NOMO-1 treated with dmso at 0.1 percent for 144 hours (cell line): ENCODE results near the gene PLEKHM3.

Experiments used
- DNase-seq: peaks from one replicate; lab custom pipeline; 2025; ENCODE audit not compliant: unreplicated experiment; lab: John Stamatoyannopoulos, UW

Gene PLEKHM3

DNA sequence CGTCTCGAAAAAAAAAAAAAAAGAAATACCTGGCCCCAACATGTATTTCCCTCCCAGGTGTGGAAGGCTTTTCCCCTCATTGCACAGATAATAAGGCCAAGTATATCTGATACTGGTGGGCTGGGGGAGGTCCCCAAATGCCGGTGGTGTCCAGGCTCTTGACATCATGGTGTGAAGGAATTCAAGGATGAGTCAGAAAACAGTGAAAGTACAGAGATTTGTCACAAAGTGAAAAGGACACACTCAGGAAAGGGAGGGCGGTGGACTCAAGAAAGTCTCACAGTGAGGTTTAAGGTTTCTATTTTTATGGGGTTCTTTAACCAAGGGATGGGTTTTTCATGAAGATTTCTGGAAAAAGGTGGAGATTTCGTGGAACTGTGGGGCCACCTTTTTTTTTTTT lies 217.8 kb downstream of the PLEKHM3 start:
- DNase-seq: no peak

DNA sequence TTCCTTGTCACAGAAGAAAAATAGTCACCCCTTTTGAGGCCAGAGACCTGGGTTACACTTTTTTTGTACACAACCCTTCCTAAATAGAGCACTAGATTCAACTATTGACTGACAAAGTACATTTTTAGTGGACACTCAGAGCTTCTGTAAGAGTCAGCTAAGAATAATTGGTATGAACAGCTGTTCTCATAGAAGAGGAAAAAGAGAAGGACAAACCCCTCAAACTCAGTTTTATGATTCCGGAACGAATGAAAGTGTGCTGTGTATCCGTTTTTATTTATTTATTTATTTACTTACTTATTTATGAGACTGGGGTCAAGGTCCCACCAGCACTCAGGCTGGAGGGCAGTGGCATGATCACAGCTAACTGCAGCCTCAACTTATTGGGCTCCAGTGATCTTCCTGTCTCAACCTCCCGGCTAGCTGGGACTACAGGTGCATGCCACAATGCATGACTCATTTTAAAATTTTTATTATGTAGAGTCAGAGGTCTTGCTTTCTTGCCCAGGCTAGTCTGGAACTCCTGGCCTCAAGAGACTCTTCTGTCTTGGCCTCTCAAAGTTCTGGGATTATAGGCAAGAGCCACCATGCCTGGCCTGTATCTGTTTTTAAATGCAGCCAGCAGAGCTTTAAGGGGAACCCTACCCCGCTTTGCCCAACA lies 219.6 kb downstream of the PLEKHM3 start:
- no peak for DNase-seq

DNA sequence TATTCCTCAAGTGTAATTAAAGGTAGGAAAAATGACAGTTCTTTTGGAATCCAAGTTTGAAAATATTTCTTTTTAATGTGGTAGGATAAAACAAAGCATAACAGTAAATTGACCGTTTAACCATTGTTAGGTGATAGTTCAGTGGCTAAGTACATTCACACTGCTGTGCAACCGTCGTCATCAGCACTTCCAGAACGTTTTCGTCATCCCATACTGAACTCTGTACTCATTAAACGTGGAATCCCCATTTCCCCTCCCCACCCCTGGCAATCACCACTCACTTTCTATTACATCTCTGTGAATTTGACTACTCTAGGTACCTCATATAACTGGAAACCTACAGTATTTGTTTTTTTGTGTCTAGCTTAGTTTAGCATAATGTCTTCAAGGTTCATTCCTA lies 222.7 kb downstream of the PLEKHM3 start:
- DNase-seq: no peak

DNA sequence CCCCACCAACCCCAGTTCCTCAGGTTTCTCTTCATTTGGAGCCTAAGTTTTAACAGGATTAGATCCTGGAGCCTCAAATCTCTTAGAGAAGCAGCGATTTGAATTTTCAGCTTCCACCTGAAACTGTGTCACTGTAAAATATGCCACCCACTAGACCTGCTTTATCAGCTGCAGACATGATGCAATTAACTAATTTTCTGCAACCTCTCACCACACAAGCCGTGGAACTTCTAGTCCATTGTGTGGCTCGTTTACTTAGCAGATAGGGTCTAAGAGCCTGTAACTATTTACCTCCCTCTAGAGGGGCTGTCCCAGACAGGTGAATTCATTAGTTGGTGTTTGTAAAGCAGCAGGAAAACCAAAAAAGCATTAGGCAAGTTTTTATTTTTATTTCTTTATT lies 224.1 kb downstream of the PLEKHM3 start:
- no peak for DNase-seq

DNA sequence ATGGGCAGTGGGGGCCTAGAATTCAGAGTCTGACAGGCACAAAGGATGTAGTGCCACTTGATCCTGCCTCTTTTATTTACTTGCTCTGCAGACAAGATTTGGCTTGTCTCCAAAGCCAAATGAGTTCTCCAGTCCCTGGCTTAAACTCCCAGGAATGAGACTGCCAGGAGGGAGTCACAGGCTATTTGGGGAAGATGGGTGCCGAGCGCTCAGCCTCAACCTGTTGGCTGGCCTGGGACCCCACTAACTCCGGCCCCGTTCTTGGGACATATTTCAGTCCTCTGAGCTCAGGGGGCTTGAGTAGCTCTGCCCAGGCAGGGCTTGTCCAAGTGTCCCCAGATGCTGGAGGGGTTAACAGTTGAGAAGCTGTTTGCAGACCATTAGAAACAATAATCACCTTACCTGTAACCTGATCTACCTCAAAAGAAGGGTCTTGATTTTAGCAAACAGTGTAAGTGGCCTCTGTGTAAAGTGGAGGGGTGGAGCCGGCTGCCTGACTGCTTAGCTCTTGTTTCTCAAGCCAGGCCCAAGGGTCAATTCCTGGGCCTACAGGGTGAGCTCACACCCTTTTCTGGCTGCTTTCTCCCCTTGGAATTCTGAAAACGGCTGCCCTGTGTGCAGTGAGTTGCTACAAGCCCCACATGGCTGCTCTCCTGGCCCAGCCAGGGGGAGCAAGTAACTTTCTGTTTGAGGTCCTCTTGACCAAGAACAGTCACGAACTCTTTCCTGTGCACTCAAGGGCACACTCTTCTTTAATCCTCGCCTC lies 228.6 kb downstream of the PLEKHM3 start:
- DNase-seq: no peak

DNA sequence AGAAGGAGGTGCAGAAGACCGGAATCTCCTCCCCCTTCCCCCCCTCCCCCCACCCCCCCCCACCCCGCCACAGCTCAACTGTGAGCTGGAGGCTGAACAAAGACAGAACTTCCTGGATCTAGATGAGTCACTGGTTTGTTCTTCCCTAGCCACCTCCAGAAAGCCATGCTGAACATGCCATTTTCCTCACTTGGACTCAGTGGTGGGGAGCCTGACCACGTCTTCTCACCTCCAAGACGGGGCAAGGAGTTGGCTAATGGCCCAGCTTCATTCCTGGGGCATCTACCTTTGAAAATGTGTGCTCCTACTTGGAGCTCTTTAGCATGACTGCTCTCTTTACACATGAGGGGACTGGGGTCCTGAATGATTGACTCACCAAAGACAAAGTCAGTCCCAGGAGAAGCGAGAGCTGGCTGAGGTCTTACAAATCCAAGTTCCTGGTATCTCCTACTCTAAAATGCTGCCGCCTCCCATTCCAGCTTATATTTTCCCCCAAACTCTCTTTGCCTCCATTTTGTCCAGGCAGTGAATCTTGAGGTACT lies 233.0 kb downstream of the PLEKHM3 start:
- DNase-seq: peak; percentile 40

DNA sequence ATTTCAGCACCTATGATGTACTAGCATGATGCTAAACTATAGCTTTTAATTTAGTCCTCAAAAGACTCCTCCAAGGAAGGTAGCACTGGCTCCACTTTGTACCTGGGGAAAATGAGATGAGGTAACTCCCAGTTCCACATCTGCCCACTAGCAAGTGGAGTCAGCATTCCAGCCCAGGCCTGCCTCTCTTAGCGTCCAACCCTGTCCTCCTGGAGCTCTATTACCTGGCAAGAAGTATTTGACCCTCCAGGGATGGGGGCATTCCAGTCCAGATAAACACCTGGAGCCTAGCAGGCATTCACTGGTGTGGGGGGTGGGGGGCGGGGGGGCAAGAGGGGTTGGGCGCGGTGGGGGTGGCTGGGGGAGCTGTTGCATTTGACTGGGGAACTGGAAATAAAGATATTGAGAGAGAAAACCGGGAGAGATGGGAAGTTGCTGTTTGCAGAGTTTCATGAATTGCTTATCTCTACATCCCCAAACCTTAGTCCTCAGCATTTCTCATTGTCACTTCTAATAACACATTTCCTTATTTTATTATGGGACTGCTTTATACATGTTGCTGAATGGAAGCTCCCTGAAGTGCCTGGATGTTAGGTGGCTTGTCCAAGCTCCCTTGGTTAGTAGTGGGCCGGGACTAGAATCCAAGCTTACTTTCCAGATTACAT lies 233.6 kb downstream of the PLEKHM3 start:
- no peak for DNase-seq

DNA sequence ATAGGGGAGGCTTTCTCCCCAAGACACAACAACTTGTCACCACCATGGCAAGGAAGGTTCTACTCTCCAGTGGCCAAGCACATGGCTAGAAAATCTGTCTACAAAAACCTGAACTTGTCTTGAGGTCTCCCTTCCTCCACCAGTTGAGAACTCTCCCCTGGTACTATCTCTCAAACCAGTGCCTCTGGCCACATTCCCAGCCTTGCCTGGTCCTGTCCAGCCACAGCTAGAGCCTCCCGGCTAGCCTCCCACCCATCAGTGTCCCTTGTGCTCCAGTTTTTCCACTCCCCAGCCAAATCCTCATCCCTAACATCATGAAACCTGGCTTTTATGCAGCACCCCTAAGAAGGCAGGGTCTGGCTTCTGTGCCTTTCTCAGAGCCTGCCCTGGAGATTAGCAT lies 234.4 kb downstream of the PLEKHM3 start:
- DNase-seq: no peak

DNA sequence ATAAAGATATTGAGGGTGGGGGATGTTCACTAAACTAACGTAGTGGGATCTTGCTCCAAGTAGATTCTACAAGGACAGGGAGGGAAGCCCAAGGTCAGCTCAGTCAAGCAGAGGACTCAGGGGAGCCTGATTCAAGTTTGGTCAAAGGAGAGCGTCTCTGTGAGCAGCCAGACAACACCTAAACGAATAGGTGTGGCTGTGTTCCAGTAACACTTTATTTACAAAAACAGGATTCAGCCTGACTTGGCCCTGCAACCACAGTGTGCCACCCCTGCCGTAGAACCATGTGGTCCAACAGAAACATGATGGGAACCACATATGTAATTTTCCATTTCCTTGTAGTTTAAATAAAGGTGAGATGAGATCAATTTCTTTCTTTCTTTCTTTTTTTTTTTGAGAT lies 237.5 kb downstream of the PLEKHM3 start:
- DNase-seq: no peak

DNA sequence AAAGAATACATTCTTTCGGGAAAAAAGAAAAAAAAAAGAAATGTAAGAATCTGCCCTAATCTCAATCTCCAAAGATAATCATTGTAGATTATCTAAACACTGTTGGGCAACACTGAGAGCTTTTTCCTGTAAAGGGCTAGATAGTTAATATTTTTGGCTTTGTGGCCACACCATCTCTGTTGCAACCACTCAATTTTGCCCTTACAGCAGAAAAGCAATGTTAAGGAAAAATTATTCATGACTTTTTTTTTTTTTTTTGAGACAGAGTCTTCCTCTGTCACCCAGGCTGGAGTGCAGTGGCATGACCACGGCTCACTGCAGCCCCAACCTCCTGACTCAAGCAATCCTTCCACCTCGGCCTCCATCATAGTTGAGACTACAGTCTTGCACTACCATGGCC lies 238.3 kb downstream of the PLEKHM3 start:
- DNase-seq: peak; percentile 82

DNA sequence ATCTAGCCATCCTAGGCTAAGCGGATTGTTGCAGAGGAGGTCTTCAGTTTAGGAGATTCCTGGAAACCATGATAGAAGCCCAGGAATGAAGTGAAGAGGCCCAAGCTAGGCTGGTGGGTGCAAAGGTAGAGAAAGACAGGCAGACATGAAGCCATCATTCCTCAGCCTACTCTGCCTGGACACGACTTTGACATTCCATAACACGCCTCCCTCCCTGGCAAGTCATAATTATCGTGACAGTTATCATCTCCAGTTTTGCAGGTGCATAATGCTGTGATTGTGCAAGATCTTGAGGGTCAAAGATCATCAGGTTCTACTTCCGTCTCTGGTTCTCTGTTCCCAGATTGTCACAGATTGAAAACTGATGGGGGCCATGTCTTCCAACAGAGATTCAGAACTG lies 240.4 kb downstream of the PLEKHM3 start:
- DNase-seq: no peak

DNA sequence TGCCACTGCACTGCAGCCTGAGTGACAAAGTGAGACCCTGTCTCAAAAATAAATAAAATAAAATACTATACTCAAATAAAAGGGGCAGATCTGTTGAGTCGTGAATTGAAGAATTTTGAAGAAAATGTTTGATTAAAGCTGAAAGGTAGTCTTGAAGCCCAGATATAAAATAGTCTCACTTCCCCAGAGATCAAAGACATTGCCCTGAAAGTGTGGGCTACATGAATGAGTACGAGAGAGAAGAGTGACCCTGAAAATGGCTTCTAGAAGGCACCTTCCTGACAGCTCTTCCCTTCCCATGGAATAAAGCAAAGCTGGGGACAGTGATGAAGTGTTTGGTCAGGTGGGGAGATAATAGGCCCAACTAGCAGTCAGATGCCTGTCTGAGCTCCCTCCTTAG lies 241.8 kb downstream of the PLEKHM3 start:
- no peak for DNase-seq

DNA sequence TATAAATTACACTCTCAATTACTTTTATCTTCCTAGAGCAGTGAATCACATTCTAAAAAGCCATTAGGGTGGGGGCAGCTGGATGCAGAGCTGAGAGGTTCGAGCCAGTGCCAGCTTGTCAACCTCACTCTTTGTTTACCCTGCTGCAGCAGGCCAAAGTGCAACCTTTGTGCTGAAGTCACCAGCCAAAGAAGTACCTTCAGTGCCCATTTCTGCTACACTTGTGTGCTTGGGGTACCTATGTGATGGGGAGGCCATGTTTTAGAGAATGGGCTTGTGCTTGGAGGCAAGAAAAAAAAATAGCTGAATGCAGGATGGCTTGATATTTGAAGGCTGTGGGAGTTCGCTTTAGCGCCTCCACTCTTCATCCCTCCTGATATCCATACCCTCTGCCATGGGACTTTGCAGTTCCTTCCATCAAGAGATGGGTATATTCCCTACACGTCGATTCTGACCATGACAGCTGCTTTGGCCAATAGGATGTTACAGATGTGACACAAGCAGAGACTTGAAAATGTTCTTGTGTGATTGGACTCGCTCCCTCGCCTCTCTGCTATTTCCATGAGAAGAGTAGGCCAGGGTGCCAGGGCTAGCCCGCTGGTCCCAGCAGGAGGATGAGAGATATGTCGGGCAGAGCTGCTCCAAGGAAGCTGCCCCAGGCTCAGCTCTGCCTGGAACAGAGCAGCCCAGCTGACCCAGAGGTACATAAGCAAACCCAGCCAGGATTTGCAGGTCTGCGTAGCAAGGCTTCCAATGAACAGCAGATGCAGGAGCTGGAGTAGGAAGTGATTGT lies 242.9 kb downstream of the PLEKHM3 start:
- no peak for DNase-seq

DNA sequence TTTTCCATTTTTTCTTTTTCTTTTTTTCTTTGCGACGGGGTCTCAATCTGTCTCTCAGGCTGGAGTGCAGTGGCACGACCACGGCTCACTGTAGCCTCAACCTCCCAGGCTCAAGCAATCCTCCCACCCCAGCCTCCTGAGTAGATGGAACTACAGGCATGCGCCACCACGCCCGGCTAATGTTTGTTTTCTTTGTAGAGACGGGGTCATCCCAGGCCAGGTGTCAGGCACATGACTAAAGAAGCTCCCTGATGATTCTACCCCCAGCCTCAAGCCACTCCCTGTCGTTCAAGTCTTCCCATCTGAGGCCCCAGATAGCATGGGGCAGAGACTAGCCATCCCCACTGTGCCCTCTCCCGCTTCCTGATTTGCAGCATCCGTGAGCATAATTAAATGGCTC lies 245.8 kb downstream of the PLEKHM3 start:
- no peak for DNase-seq

DNA sequence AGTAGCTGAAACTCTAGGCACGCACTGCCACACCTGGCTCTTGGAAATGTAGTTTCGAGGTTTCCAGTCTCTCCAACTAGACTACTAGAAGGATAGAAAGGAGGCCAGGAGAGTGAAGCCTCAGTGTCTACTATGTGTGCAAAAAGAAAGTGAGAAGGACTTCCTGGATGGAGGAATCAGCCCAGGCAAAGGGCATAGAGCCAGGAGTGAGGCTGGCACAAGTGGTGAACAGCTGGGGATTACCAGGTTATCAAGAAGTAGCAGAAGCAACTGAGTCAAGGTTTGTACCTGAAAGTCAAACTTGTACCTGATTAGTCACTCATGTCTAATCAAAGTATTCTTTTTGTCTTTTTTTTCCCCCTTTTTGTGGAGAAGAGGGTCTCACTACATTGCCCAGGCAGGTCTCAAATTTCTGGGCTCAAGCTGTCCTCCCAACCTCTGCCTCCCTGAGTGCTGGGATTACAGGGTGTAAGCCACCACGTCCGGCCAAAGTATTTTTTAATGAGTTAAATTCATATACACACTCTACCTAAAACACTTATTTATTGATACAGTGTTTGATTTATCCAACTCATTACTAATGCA lies 246.9 kb downstream of the PLEKHM3 start:
- no peak for DNase-seq

DNA sequence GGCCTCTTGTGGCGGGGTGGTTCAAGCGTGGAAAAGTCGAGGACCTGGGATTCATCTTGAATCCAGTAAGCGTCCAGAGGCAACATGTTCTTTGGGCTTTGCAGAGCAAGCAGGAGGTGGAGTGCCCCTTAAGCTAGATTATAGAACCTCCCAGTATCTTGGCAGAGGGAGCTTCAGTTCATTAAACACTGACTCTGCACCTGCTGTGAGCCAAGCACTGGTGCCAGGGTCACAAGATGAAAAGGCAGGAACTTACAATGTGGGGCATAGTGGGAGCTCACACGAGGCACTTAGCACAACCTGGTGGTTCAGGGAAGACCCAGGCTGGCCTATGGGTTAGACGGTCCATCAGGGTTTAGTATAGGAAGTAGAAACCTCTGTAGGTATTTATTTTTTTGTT lies 248.2 kb downstream of the PLEKHM3 start:
- DNase-seq: no peak

DNA sequence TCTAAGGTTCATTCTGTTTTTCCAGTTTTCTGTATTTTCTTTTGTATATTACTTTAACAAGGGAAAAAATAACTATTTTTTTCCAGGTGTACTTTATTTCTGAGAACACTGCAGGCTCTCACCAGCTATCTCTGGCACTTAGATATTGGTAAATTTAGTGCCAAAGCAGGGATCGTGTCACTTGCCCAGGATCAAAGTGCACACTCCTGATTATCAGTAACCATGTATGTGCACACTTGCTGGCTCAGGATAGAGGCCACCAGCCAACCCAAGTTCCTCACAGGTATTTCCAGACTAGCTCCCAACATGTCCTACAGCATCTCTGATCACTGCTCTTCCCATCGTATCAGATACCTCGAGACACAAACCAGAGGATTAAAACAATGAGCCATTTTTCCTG lies 249.9 kb downstream of the PLEKHM3 start:
- DNase-seq: no peak

DNA sequence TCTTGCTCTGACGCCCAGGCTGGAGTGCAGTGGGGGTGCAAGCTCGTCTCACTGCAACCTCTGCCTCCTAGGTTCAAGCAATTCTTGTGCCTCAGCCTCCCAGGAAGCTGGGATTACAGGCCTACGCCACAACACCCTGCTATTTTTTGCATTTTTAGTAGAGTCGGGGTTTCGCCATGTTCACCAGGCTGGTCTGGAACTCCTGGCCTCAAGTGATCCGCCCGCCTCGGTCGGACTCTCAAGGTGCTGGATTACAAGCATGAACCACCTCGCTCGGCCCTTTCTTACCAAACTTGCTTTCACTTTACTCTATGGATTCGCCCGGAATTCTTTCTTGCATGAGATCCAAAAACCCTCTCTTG lies 252.5 kb downstream of the PLEKHM3 start:
- DNase-seq: no peak

DNA sequence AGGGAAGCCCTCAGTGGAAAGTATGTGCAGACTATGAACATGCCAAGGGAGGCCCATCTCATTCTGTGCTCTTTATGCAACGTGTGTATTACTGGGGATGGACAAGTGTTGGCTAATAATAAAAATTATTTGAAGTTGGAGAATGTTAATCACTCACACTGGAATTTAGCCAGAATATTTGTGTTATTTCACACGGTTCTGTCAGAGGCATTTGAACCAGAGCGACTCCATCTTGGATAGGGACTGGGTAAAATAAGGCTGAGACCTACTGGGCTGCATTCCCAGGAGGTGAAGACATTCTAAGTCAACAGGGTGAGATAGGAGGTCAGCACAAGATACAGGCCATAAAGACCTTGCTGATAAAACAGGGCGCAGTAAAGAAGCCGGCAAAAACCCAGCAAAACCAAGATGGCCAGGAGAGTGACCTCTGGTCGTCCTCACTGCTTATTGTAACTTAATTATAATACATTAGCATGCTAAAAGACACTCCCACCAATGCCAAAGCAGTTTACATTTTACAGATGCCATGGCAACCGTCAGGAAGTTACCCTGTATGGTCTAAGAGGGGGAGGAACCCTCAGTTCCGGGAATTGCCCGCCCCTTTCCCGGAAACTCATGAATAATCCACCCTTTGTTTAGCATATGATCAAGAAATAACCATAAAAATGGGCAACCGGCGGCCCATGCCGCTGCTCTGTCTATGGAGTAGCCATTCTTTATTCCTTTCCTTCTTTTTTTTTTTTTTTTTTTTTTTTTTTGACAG lies 253.1 kb downstream of the PLEKHM3 start:
- DNase-seq: no peak

DNA sequence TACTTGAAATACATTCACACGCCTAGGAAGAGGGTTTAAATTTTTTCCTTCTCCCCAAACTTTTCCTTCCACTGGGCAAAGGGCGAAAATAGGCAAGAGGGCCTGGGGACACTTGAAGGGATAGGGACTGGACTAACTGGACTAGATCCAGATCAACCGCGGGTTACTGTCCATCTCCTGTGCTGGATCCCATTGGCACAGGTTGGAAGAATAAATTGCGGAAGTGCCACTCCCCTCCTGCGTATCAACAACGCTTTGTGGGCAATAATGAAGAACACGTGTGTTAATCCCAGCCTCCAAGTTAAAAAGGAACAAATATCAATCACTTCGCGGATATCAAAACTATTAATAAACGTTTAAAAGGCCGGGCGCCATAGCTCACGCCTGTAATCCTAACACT lies 253.9 kb downstream of the PLEKHM3 start:
- no peak for DNase-seq
